Left forelimb (tissue), 1 donor: ENCODE data around the gene INO80.

Experiments
- DNase-seq: peaks from one replicate; pipeline ENCODE4 v3.0.0-alpha.2; 2018; ENCODE audit warnings: low spot score

The INO80 gene

DNA sequence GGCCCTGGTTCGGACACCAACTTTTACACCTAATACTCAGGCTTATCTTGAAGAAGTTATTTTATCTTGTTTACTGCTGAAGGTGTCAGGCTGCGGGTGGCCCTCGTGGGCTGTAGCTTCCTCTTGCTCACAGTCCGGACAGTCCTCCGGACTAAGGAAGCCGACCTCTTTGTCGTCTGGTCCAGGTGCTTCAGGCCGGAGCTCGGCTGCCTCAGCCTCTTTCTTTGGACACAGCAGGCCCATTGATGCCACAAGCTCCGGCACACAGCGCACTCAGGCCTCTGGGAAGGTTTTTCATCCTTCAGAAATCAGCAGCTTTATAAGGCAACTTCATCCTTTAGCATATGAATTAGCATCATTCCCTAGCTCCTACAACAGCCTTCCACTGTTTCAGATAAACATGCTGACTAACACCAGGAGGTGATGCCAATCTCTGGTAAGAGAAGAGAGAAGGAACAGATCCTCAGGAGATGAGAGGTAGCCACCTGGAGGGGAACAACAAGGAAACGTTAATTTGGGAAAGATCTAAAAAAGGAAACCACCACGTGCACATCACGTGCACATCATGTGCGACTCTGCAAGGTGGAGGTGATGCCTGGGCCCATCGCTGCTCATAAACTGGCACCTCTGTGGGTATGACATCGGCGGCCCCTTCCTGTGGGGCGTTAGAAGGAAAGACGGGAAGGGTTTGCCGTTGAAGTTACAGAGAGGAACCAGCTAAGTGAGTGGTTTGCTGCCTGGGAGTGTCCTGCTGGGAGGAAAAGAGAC is 167.2 kb downstream of the INO80 start:
- DNase-seq = no peak

DNA sequence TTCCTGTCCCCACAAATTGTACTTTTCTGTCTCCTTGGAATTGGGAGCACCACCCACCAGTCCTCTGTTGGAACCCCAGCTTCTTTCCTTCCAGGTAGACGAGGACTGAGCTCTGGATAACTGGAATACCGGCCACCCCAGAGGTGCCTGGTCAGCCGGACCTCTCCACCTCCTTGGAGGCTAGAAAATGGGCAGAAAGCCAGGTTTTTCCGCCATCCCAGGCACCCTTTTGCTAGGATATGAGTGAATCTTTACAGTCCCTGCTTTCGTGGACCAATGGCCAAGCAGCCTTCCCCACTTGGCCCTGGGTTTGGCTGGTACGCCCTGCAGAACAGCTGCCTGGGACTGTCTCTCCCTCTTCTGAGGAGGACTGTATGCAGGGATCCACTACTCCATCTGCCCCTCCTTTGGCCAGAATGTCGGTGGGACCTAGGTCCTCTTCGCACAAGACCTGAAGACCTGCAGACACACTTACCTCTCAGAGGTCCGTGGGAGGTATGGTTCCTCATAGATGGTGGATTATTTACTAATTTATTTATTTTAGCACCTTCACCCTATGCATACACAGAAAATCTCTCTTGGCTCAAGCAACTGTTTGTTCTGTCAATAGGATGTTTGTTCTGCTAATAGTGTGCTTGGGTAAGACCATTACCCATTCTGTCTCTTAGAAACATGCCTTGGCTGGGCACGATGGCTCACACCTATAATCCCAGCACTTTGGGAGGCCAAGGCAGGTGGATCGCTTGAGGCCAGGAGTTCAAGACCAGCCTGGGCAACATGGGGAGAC is 171.4 kb downstream of the INO80 start:
- no peak for DNase-seq

DNA sequence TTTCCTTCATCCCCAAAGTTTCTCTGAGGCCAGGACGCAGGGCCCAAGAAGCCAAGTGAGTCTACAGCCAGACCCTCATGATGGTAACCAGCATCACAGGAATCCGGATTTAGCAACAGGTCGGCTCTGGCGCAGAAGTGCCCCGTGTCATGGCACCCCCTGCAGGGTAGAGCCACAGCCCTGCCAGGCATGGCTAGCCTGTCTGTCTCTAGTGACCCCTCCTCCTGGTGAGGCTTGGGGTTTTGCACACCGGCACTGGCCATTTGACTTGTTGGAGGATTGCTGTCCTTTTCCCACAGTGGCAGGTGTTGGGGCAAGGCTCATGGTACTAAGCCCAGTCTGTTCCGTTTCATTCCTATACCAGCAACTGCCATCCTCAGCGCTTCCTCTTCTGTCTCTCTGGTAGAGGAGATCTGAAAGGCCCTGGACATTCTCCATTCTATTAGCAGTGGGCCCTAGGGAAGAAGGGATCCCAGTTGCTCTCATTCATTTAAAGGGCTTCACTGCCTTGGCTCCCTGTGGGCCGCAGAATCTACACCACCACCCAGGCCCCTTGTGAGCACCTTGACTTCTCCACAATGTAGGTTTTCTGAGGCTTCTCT is 172.2 kb downstream of the INO80 start:
- DNase-seq = no peak

DNA sequence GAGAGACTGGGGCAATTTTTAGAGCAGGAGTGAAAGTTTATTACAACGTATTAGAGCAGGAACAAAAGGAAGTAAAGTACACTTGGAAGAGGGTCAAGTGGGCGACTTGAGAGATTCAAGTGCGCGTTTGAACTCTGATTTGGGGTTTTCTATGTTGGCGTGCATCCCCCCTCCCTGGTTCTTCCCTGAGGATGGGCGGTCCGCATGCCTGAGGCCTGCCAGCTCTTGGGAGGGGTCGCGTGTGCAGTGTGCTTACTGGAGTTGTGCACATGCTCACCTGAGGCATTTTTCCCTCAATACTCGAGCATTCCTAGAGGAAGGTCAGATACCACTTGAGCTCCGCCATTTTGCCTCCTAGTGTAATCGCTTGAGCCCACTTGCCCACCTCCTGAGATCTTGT is 173.2 kb downstream of the INO80 start:
- no peak for DNase-seq

DNA sequence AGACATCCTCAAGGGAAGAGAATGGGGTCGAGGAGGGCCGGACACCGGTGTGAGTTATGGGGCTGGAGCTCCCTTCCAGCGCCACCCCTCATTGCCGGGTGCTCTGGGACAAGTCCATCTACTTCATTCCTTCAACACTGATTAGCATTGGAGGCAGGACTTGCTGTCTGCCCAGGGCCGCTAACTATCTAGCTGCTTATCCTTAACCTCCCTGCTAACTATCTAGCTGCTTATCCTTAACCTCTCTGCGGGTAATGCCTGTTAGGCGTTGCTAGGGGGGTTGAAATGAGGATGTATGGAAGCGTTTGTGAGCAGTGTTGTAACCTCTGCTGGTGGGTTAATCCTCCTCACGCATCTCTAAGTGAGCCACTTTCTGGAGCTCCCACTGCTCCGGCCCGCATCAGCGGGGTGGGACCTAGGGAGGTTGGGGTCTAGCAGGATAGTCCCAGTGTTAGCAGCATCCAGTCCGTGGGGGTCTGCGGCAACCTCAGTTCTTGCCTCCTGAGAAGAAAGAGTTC is 173.7 kb downstream of the INO80 start:
- no peak for DNase-seq

DNA sequence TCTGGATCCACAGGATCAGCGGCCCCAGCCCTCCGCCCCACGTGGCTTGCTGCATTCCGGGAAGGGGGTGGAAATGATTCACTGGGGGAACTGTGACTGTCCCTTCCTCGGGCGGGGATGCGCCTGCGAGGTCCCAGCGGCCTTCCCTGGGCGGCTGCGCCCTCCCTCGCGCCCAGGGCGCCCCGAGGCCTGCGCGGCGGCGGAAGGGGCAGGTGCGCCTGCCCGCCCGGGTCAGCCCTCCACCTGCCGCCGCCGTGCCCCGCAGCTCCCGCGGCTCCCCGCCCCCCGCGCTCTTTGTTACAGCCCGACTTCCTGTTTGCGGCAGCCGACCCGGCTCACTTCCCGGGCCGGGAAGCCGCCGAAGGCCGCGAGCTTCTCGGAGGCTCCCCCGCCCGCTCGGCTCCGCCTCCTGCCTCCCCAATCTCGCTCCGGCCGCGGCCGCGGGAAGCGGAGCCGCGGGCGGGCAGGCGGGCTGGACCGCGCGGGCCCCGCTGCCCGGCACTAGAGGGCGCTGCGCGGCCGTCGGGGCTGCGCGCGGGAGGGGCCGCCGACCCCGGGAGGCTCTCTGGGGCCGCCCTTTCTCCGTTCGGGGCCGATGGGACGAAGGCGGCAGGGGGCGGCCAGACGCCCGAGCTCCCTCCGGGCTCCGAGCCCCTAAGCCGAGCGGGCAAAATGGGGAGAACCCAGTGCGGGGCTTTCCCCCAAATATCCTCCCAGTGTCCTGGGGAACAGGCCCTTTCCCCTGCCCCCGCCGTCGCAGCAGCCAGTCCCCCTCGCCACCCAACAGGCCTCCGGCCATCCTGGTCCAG is 174.3 kb downstream of the INO80 start:
- no peak for DNase-seq

DNA sequence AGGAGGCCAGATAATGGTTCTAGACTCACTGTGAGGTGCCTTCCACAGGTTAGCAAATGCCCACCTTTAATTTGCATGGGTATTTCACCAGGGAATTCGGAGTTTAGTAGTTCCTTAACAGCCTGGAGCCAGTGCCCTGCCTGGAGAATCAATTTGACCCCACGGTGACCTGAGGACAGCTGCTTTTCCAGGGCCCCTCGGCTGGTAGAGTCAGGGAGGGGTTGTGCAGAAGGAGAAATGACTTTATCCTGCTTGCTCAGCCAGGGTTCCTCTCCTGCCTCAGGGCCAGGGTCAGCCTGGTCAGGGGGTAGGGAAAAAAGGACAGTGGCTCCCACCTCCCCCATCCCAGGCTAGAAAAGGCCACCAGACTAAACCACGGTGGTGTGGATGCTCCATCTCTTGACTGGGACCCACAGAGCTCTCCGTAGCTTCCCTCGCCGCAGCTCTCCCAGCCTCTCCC is 175.0 kb downstream of the INO80 start:
- DNase-seq = no peak

DNA sequence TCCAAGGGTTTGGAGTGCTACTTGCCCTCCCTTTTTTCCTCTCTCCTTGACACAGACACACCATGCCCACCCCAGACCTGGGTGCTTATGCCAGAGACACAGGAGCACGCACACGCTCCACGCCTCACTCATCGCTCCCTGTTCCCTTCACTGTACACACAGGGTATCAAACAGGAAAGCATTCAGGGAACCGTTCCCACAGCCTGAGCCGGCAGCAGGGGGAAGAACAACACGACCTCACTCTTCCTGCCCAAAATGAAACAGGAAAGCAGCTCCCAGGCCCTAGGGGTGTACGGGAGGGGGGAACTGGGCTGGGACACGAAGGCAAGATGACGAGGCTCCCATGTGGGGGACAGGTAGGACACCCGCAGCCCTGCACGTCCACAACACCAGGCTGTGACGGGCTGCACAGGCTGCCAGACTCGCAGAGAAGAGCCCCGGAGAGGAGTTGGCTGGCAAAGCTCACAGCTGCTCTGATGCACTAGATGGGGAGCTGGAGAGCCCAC is 175.7 kb downstream of the INO80 start:
- DNase-seq = no peak

DNA sequence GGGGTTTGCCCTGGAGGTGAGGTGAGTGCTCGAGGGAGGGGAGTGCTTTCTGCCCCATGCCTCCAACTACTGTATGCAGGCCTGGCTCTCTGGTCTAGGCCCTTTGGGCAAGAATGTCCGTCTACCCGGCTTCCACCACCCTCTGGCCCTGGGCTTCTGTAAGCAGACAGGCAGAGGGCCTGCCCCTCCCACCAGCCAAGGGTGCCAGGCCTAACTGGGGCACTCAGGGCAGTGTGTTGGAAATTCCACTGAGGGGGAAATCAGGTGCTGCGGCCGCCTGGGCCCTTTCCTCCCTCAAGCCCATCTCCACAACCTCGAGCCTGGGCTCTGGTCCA is 177.6 kb downstream of the INO80 start:
- no peak for DNase-seq

DNA sequence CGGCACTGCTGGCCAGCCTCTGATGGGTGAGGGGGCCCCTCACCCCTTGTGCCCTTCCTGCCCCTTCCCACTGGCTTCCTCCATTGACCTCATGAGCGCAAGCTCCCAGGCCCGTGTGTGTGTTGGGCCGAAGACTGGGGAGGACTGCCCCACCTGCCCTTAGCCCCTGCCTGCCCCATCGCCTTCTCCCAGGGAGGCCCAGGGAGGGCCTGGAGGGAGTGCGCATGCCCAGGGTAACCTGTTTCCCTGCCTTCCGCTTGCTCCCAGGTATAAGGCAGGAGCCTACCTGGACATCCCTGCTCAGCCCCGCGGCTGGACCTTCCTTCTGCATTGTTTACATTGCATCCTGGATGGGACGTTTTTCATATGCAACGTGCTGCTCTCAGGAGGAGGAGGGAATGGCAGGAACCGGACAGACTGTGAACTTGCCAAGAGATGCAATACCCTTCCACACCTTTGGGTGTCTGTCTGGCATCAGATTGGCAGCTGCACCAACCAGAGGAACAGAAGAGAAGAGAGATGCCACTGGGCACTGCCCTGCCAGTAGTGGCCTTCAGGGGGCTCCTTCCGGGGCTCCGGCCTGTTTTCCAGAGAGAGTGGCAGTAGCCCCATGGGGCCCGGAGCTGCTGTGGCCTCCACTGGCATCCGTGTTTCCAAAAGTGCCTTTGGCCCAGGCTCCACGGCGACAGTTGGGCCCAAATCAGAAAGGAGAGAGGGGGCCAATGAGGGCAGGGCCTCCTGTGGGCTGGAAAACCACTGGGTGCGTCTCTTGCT is 178.1 kb downstream of the INO80 start:
- DNase-seq = no peak

DNA sequence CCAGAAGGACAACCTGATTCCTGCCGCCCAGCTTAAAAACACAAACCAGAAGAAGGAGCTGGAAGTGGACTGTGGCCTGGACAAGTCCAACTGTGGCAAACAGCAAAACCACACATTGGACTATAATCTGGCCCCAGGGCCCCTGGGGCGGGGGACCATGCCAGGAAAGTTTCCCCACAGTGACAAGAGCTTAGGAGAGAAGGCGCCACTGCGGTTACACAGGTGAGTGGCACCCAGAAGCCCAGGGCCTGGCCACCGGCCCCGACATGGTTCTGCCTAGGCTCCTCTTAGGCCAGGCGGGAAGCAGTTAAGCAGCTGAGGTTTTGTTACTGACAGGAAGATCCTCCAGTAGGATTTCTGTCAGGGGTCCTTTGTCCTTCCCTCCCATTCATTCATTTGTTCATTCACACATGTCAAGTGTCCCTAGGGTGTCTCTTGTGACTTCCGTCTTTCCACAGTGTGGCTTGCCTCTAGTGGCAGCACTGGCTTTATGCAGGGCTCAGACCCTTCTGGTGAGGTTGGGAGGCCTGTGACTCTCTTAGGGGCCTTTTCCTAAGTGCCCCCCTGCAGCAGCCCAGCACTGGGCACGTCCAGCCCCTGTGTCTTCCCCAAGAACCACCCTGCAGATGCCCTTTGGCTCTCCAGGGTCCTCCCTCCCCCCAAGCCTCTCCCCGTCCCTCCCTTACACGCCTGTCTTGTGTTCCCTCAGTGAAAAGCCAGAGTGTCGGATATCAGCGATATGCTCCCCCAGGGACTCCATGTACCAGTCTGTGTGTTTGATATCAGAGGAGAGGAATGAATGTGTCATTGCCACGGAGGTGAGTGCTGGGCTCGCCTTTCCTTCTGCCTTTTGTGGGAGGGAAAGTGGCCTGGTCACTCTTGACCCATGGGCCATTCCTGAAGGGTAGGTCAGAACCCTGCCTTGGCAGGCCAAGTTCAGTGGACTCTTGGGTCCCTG is 179.1 kb downstream of the INO80 start:
- DNase-seq = no peak

DNA sequence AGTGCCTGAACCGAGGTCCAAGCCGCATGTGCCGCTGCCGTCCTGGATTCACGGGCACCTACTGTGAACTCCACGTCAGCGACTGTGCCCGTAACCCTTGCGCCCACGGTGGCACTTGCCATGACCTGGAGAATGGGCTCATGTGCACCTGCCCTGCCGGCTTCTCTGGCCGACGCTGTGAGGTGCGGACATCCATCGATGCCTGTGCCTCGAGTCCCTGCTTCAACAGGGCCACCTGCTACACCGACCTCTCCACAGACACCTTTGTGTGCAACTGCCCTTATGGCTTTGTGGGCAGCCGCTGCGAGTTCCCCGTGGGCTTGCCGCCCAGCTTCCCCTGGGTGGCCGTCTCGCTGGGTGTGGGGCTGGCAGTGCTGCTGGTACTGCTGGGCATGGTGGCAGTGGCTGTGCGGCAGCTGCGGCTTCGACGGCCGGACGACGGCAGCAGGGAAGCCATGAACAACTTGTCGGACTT is 179.8 kb downstream of the INO80 start:
- no peak for DNase-seq

DNA sequence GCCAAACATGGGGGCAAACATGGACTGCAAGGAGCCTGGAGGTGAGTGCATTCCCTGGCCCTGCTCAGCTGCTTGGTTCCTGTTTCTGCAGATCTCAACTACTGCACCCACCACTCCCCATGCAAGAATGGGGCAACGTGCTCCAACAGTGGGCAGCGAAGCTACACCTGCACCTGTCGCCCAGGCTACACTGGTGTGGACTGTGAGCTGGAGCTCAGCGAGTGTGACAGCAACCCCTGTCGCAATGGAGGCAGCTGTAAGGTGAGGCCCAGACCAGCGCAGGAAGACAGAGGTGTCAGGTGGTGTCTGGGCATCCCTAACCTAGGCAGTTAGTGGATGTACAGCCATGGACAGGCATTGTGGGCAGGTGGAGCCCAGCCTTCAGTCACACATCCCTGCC is 181.6 kb downstream of the INO80 start:
- no peak for DNase-seq

DNA sequence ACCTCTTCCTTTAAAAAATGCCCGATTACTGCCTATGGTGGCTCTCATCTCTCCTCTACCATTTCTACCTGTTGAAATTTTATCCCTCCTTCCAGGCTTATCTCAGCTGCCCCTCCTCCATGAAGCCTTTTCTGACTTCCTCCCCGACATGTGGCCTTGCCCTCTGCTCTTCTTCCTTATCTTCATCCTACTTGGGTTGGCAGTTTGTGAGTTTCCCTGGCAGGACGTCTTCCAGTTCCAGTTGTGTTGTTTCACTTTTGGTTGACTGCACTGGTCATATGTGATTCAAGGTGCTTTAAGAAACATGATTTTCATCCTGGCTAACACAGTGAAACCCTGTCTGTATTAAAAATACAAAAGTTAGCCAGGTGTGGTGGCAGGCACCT is 182.6 kb downstream of the INO80 start:
- no peak for DNase-seq

DNA sequence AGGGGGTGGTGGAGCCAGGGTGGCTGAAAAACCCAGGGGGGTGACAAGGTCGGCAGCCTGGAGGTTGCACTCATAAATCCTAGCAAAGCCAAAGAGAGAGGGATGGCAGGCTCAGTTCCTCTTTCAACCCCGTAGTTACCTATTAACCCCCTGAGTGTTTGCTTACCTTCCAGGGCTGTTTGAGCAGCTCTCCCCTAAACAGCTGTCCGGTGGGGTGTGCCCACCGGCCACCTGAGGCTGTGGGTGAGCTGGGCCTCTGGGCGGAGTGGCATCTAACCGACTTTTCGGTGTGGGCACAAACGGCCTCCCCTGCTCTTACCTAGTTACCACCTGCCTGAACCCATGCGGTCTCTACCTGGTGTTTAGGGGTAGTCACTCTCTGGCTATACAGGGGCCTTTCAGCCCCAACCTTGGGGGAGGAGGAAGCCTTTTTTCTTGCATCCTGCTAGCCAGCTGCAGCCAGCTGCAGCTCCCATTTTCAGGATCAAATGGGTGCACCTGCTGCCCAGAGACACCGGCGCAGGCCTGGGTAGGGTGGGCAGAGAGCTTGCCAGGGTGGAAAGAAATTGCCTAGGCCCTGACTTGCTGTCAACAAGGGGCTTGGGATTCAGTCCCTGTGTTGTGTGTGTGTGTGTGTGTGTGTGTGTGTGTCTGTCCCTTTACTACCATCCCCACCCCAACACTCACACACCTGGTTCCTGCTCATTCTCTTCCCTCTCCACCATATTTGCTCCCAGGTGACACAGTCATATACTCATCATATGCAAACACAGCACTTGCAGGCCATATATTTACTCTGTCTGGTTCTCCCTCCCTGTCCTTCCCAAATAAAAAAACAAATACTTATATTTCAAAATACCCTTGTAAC is 183.2 kb downstream of the INO80 start:
- DNase-seq = no peak

DNA sequence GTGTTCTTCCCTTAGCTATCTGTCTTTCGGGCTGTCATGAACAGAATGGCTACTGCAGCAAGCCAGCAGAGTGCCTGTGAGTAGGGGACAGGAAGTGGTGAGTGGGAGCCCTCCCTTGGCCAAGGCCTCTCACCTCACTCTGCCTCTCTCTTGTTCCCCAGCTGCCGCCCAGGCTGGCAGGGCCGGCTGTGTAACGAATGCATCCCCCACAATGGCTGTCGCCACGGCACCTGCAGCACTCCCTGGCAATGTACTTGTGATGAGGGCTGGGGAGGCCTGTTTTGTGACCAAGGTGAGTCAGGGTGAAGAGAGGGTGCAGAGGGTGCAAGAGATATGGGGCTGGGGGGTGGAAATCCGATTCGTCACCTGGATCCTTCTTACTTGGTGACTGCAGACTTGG is 183.9 kb downstream of the INO80 start:
- DNase-seq = no peak

DNA sequence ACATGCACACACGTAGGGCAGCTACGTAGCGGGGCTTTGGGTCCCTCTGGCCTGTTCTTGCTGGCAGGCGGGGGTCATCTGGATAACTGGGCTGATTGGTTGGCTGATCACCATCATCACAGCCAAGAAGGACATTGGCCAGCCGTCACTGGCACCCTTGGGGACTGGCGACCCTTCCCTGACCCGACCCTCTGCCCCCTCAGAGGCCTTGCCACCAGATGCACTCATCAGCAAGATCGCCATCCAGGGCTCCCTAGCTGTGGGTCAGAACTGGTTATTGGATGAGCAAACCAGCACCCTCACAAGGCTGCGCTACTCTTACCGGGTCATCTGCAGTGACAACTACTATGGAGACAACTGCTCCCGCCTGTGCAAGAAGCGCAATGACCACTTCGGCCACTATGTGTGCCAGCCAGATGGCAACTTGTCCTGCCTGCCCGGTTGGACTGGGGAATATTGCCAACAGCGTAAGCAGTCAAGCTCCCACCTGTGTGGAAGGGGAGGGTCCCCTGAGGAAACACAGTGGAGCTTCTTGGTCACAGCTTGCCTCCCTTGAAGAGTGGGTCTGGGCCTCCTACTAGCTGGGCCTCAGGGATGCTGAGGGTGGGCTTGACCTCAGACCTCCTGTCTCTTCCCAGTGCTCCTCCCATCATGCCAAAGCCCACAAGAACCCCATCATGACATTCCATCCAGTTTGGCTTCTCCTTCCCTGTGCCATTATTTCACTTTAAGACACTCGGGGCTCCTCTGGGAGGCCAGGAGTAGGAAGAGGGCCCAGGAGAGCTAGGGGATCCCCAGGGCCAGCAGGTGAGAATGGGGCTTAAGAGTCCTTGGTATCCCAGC is 184.6 kb downstream of the INO80 start:
- DNase-seq = no peak
